NCI-H146 (cell line): ENCODE data around the gene LSM14A.
"Not testable (repeated sequence)": the region's sequence is repeated elsewhere in the genome, so short reads cannot be mapped to it uniquely, and the experiment has no call there.

ENCODE experiments used
- DNase-seq: peaks from one replicate; lab custom pipeline; 2025; lab: John Stamatoyannopoulos, UW

LSM14A gene

GRCh38 chr19:34158966-34159365 lies 13.3 kb upstream of the LSM14A start:
- DNase-seq, result not testable (repeated sequence)

- DNase-seq, result not testable (repeated sequence)
Observed at GRCh38 chr19:34159541-34159940, 12.8 kb upstream of the LSM14A start.

GRCh38 chr19:34161902-34162301 lies 10.4 kb upstream of the LSM14A start:
- not testable (repeated sequence) for DNase-seq

GRCh38 chr19:34165295-34165738 lies 7.0 kb upstream of the LSM14A start:
- DNase-seq, result no peak

DNA sequence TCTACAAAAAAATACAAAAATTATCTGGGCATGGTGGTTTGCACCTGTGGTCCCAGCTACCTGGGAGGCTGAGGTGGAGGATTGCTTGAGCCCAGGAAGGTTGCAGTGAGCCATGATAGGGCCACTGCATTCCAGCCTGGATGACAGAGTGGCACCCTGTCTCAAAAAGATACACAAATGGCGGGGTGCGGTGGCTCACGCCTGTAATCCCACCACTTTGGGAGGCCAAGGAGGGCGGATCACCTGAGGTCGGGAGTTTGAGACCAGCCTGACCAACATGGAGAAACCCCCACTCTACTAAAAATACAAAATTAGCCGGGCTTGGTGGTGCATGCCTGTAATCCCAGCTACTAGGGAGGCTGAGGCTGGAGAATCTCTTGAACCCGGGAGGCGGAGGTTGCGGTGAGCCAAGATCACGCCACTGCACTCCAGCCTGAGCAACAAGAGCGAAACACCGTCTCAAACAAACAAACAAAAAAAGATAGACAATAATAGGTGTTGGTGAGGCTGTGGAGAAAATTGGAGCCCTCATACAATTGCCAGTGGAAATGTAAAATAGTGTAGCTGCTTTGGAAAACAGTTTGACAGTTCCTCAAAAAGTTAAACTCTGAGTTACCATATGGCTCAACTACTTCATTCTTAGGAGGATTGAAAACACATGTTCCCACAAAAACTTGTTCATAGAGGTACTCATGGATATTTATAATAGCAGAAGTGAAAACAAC lies 2.7 kb upstream of the LSM14A start:
- not testable (repeated sequence) for DNase-seq

- DNase-seq, result no peak
Observed at GRCh38 chr19:34171539-34171876, 796 bp upstream of the LSM14A start.

DNA sequence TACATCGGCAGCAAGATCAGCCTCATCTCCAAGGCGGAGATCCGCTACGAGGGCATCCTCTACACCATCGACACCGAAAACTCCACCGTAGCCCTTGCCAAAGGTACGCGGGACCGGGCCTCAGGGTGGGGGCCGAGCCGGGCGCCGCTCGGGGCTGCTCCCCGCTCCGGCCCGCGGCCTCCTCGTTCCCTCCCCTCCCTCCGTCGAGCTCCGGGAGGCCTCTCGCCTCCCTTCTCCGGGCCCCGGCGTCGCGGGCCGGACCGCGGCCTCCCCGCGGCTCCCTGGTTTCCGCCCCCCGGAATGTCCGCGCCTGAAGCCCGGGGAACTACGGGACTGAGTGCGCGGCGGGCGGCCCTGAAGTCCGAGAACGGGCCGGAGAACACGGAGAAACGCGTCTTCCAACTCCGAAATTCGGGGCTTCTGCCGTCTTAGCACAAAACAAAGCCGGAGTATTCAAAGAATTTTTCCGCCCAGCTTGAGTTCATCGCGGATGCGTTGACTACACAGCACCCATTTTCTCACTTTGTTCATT lies 423 bp downstream of the LSM14A start:
- DNase-seq, result peak; percentile 53

GRCh38 chr19:34173193-34173956 lies 1.1 kb downstream of the LSM14A start:
- peak; percentile 46 for DNase-seq

GRCh38 chr19:34175173-34175572 lies 2.9 kb downstream of the LSM14A start:
- not testable (repeated sequence) for DNase-seq

GRCh38 chr19:34176581-34176980 lies 4.3 kb downstream of the LSM14A start:
- no peak for DNase-seq

DNA sequence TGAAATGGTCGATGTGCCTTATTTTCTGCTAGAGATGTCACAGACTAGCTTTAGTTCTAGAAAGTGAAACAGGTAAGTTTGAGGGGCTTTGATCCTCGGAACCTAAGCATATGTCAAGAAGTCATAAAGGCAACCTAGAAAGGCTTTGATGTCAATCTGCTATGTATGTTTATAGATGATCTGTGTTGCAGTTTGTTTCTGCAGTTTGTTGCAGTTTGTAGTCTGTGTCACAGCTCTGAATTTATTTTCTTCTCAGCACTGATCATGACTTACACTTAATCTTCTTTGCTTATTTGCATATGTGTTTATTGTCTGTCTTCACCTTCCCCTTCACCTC lies 5.9 kb downstream of the LSM14A start:
- DNase-seq, result no peak

GRCh38 chr19:34179066-34179465 lies 6.8 kb downstream of the LSM14A start:
- DNase-seq, result no peak

GRCh38 chr19:34180273-34180672 lies 8.0 kb downstream of the LSM14A start:
- DNase-seq, result no peak

GRCh38 chr19:34180709-34181108 lies 8.4 kb downstream of the LSM14A start:
- DNase-seq, result no peak

DNA sequence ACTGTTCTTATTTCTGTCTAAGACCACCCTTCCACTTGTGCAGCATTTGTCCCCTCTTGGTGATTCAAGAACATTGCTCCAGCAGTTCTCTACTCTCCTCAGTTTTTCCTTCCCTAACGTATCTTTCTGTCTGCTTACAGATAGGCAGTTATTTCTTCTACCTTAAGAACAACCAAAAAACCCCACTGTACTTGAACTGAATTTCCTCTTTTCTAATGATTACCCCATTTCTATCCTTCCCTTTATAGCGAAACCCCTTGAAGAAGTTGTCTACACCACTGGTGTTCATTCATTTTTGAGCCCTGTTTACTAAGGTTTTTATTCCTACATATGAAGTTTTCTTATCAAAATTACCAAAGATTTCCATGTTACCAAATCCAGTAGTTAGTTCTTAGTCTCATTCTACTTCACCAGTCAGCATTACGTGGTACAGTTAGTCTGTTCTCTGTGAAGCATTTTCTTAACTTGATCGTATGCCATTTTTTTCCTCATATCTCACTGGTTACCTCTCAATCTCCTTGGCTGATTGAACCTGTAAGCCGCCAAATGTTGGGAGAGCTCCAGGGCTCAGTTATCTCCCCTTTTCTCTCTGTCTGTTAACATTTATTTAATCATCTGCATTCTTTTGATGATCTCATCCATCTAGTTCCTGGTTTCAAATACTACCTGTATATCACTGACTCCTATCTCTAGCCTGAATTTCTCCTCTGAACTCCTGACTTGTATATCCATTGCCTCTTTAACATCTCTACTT lies 9.0 kb downstream of the LSM14A start:
- no peak for DNase-seq

GRCh38 chr19:34182125-34182524 lies 9.8 kb downstream of the LSM14A start:
- DNase-seq, result no peak

DNA sequence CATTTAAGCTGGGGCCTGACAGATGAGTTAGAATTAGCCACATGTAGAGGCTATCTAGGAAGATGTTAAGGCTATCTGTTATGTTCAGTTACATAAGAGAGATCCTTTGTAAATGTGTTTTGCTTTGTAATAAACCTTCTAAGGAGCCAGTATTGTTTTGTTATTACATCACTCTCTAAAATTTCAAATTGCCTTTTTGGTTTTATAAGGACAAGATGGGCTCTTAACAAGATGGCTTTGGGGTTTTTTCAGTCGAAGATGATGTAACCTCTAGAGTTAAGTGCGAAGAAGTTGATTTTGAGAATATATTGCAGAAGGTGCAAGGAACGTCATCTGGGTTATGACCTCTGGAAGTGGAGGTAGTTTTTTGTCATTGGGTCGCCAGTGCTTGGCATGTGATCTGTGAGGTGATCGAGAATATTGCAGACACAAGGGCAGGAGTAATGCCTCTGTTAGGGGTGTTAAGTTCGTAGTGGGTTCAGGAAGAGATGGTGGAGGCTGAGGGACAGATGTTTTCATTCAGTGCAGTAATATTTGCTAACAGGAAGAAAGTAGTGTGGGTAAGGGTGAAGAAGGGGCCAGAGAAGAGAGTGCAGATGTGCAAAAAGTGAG lies 12.7 kb downstream of the LSM14A start:
- no peak for DNase-seq

DNA sequence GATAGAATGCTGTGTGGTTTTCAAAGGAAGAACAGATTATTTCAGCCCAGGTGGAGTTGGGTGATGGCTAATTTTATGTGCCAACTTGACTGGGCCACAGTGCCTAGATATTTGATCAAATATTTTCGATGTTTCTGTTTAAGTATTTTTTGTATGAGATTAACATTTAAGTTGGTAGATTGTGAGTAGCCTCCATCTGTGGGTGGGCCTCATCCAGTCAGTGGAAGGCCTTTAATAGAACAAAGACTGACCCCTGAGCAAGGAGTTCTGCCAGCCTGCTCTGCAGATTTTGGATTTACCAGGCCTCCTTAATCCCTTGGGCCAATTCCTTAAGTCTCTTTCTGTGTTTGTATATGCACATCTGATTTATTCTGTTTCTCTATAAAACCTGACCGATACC lies 13.9 kb downstream of the LSM14A start:
- DNase-seq, result no peak

GRCh38 chr19:34187011-34187410 lies 14.7 kb downstream of the LSM14A start:
- DNase-seq, result no peak

GRCh38 chr19:34188408-34188807 lies 16.1 kb downstream of the LSM14A start:
- DNase-seq, result no peak

DNA sequence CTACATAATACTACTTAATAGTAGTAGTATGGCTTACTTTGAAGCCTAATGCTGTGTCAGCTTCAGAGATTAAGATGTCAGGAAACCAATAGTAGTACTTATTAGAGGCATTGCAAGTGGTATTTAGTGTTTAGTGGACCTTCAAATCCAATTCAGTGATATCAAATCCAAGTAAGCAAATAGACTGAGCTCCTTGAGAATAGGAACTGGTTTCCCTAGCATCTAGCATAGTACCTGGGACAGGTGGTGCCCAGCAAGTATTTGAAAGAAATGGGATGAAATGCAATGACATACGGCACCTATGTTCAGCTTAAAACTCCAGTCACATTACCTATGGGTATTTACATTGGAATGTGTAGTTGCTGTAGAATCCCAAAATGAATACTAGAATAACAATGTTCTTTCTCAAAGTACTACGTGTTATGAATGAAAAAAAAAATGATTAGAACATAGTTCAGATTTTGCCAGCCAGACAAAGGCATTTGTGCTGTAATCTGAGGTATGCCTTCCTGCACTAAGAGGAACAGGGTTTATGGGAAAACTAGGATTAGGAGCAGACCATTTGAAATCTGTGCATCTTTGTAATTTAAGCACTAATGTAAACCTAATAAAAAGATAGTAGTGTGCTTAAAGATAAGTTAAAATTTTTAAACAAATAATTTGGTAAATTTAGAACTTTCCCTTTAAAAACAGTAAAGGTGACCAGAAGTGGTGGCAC lies 17.1 kb downstream of the LSM14A start:
- no peak for DNase-seq
